Sigmoid colon (tissue), 3 donors: Measurements from ENCODE around the gene PTPRE.

Experiments
- CTCF ChIP-seq, 4 experiments: fragments of 450-650 bp in 3 of 4; fragments of 200-600 bp in 1 of 4; IDR thresholded peaks; one replicate each; pipeline ENCODE4 v1.5.1; 2016 to 2019; ENCODE audit warnings: antibody characterized with exemption in 4 of 4, mild to moderate bottlenecking in 3 of 4, moderate library complexity in 2 of 4
- POLR2A ChIP-seq, 2 donors: fragments of 450-650 bp; IDR thresholded peaks; one replicate each; pipeline ENCODE4 v1.6.1; 2016; ENCODE audit warnings: antibody characterized with exemption in 2 of 2, mild to moderate bottlenecking in 2 of 2, moderate library complexity in 2 of 2

GRCh38 chr10:128022261-128023196 is 115.6 kb downstream of the PTPRE start:
- no peak for TF ChIP-seq CTCF (IDR thresholded peaks at IDR 0.05)
- TF ChIP-seq POLR2A (IDR thresholded peaks at IDR 0.05): no peak
